Right lobe of liver (tissue), 6 donors: ENCODE measurements around the gene MOGAT3. TPM values are rescaled to one million over a fixed set of nuclear protein-coding genes. Genes with fewer than 3 reads are reported as not detected.

Experiments
- ATAC-seq, 4 donors: fragments of 200-7000 bp; cut with Tn5 transposase; one replicate each; pipeline ENCODE4 v1.9.1; 2020; ENCODE audit warnings: mild to moderate bottlenecking in 4 of 4, moderate library complexity in 4 of 4
- DNase-seq, 3 donors: peaks; one replicate each; pipeline ENCODE4 v3.0.0-alpha.2; 2020
- H3K27ac ChIP-seq, 3 donors: fragments of 200-600 bp; one replicate each; pipeline ENCODE4 v1.8.0; 2022
- H3K27me3 ChIP-seq, 2 donors: fragments of 200-600 bp; one replicate each; pipeline ENCODE4 v1.8.0; 2022
- H3K36me3 ChIP-seq, 4 donors: fragments of 200-600 bp; sonication (generic) in 1 of 4; one replicate each; pipeline versions ENCODE4 v1.5.1 to v1.8.0; 2017 to 2022; ENCODE audit warnings: control low read depth in 1 of 4
- H3K4me1 ChIP-seq, 4 donors: fragments of 200-600 bp; sonication (generic) in 1 of 4; one replicate each; pipeline versions ENCODE4 v1.5.1 to v1.8.0; 2017 to 2022; ENCODE audit warnings: control low read depth in 1 of 4
- H3K4me3 ChIP-seq, 3 donors: fragments of 200-600 bp; one replicate each; pipeline ENCODE4 v1.8.0; 2022
- H3K9me3 ChIP-seq, 4 donors: fragments of 200-600 bp; sonication (generic) in 1 of 4; one replicate each; pipeline versions ENCODE4 v1.5.1 to v1.8.0; 2017 to 2022; ENCODE audit warnings: control low read depth in 1 of 4
- CTCF ChIP-seq, 4 donors: fragments of 200-600 bp in 3 of 4; fragments of 450-650 bp in 1 of 4; IDR thresholded peaks; one replicate each; pipeline versions ENCODE4 v1.5.1 to v1.8.0; 2016 to 2022; ENCODE audit warnings: antibody characterized with exemption in 4 of 4, mild to moderate bottlenecking in 2 of 4
- POLR2A ChIP-seq: fragments of 450-650 bp; IDR thresholded peaks from one replicate; pipeline ENCODE4 v1.6.1; 2017; ENCODE audit warnings: antibody characterized with exemption, mild to moderate bottlenecking
- WGBS: methylation state at CpG from one replicate; pipeline ENCODE4 v1.1.6; 2018; ENCODE audit warnings: low coverage, low lambda C conversion rate; ENCODE audit not compliant: insufficient coverage; ENCODE audit errors: missing lambda C conversion rate; 5-methylcytosine and 5-hydroxymethylcytosine counted together
- intact Hi-C, 2 donors: fragments of 100-400 bp; cut with DNase I; formaldehyde crosslinking; loops; one replicate each; pipeline versions ENCODE4 v1.11.2 to v1.14.1; 2022
- total RNA-seq, 6 experiments: library from RNA; depleted of rRNA in 2 of 6; stranded (reverse); fragments of >200 nt in 2 of 6; fragmentation: NEBNext Ultra II Directional in 3 of 6; extraction: Animal tissue kit (Norgen Biotek cat#: 25700) in 3 of 6; gene quantifications; one replicate each; pipeline versions ENCODE4 v1.1.0 to v1.2.4, GENCODE V29; 2016 to 2023
- donor health status: DM: no; HTN: yes; CAD: no.
- donor health status: DM: no; HTN: no; CAD: no.
- donor health status: DM: no; HTN: no; CAD: no.
- donor health status: DM: no; HTN: yes; CAD: no.
- donor health status: DM: no; HTN: yes; CAD: no.

The MOGAT3 gene
- total RNA-seq, 6 experiments from 2014 or later: 8.4 to 28.6 (median 15.7) TPM

- 0% methylated on average over 9 of the region's 45 CpGs for WGBS
- H3K36me3 ChIP-seq: peaks cover 0 to 21% (median 6%) of the 10 kb centered on the region in 4 donors
- ATAC-seq: peak; percentile 95 to 98 (median 96)
- peak within 1 kb of the TSS; percentile 73 to 80 (median 77) for H3K4me3 ChIP-seq
- peaks cover 0 to 15% (median 7%) of the 10 kb centered on the region in 4 donors for H3K4me1 ChIP-seq
- no peaks in the 10 kb centered on the region for H3K27me3 ChIP-seq
- peak; percentile 95 for DNase-seq
- H3K27ac ChIP-seq: peak within 1 kb of the TSS; percentile 93 to 94 (median 94)
- peak; percentile 95 to 97 (median 96) for TF ChIP-seq CTCF (IDR thresholded peaks at IDR 0.05)
- TF ChIP-seq POLR2A: peak; percentile 80
- intact Hi-C loops: no loop called here
- no peaks in the 10 kb centered on the region for H3K9me3 ChIP-seq
Observed at GRCh38 chr7:101244375-101245146, 43.7 kb upstream of the MOGAT3 start, which contains the start of gene FIS1. Gene FIS1 (minus strand): TSS chr7:101245081. CDS start chr7:101245004, 77 bp downstream.

GRCh38 chr7:101243646-101244374 lies 43.0 kb upstream of the MOGAT3 start:
- Histone ChIP-seq H3K4me1 (peaks cover 0 to 19% (median 9%) of the 10 kb centered on the region in 4 donors), H3K27ac (peak overlapping the region; percentile 93 to 94 (median 94)), H3K36me3 (peaks cover 0 to 19% (median 6%) of the 10 kb centered on the region in 4 donors), H3K4me3 (peak overlapping the region; percentile 73 to 80 (median 77)), H3K27me3 (no peaks in the 10 kb centered on the region), H3K9me3 (no peaks in the 10 kb centered on the region)
- peak in 3 of 4 donors; percentile 0 to 7 (median 2) for ATAC-seq
- TF ChIP-seq POLR2A (no peak), CTCF (IDR thresholded peaks at IDR 0.05) (no peak)
- WGBS: 9% methylated on average over 5 of the region's 28 CpGs
- DNase-seq: peak in 1 of 3 donors; percentile 28
- intact Hi-C loops: no loop called here

GRCh38 chr7:101241443-101242349 lies 40.9 kb upstream of the MOGAT3 start:
- H3K4me3 ChIP-seq: no peak overlapping the region
- no peak for ATAC-seq
- H3K36me3 ChIP-seq: peaks cover 0 to 17% (median 6%) of the 10 kb centered on the region in 4 donors

More at GRCh38 chr7:101241443-101242349, 40.9 kb upstream of the MOGAT3 start:
- peaks cover 0 to 37% (median 18%) of the 10 kb centered on the region in 4 donors for H3K4me1 ChIP-seq
- intact Hi-C loops: no loop called here
- TF ChIP-seq CTCF (IDR thresholded peaks at IDR 0.05) (no peak), POLR2A (no peak)
- DNase-seq: no peak
- H3K27ac ChIP-seq: no peak overlapping the region
- H3K27me3 ChIP-seq: no peaks in the 10 kb centered on the region
- WGBS: 64% methylated on average over 13 of the region's 16 CpGs
- H3K9me3 ChIP-seq: no peaks in the 10 kb centered on the region
